Colonic mucosa (tissue), 4 donors: ENCODE results near the gene USP21. TPM values are rescaled to one million over a fixed set of nuclear protein-coding genes. Genes with fewer than 3 reads are reported as not detected.
A peak's percentile ranks its signal among the peaks of the same experiment; 100 is the strongest.

Experiments
- DNase-seq: peaks from one replicate; pipeline ENCODE4 v3.0.0-alpha.2; 2020
- H3K27ac ChIP-seq: fragments of 200-600 bp; one replicate; pipeline ENCODE4 v1.8.0; 2021
- H3K27me3 ChIP-seq: fragments of 200-600 bp; one replicate; pipeline ENCODE4 v1.8.0; 2021
- H3K36me3 ChIP-seq: fragments of 200-600 bp; one replicate; pipeline ENCODE4 v1.8.0; 2021
- H3K4me1 ChIP-seq: fragments of 200-600 bp; one replicate; pipeline ENCODE4 v1.8.0; 2021; ENCODE audit warnings: mild to moderate bottlenecking
- H3K4me3 ChIP-seq: fragments of 200-600 bp; one replicate; pipeline ENCODE4 v1.8.0; 2021
- H3K9ac ChIP-seq, 2 donors: one replicate each; pipeline ENCODE4 v1.7.0; 2013; ENCODE audit warnings: control low read depth in 2 of 2, low read depth in 2 of 2, low read length in 2 of 2
- H3K9me3 ChIP-seq: fragments of 200-600 bp; one replicate; pipeline ENCODE4 v1.8.0; 2021
- intact Hi-C: fragments of 100-400 bp; cut with DNase I; formaldehyde crosslinking; loops from one replicate; pipeline ENCODE4 v1.14.1; 2022
- total RNA-seq, 2 donors: library from RNA; stranded (reverse); fragmentation: NEBNext Ultra II Directional in 1 of 2; extraction: Animal tissue kit (Norgen Biotek cat#: 25700) in 1 of 2; gene quantifications; one replicate each; pipeline ENCODE4 v1.2.1, GENCODE V29; 2021
- TF ChIP-seq, protein P1 (sequence below): fragments of 200-600 bp; IDR thresholded peaks from one replicate; pipeline ENCODE4 v1.8.0; 2022; ENCODE audit warnings: antibody characterized with exemption, mild to moderate bottlenecking
- donor health status: healthy.
- donor health status: DM: no; HTN: no; CAD: no.
- donor health status: DM: no; HTN: no; CAD: no.

USP21 gene
- total RNA-seq, 2 donors from 2014 or later: 20.8 to 29.0 TPM

DNA sequence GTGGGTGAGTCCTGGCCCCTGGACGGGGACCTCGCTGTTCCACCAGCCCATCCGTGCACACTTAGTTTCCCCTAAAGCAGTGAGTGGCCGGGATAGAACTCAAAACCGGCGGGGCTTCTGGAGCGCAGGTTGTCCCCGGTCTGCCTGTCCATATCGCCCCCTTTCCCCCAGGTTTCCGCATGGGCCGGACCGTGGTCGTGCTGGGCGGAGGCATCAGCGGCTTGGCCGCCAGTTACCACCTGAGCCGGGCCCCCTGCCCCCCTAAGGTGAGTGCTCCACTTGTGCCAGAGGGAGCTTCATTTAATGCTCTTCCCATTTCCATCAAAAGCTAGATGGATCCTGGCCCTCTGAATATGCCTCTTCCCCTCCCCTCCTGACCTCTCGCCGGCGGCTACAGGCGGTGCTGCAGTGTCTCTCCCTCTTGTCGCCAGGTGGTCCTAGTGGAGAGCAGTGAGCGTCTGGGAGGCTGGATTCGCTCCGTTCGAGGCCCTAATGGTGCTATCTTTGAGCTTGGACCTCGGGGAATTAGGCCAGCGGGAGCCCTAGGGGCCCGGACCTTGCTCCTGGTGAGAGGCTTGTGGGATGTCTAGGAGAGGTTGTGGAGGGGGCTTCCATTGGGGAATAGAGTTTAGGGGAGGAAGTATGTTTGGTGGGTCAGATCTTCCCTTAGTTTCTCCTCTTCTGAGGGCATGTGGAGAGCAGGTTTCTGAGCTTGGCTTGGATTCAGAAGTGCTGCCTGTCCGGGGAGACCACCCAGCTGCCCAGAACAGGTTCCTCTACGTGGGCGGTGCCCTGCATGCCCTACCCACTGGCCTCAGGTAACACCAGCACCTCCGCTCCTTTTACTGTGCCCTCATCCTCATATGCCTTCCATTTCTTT is 7.6 kb downstream of the USP21 start:
- Histone ChIP-seq H3K27me3 (no peaks in the 10 kb centered on the region), H3K9ac (peak overlapping the region; percentile 88 to 93), H3K4me3 (peak overlapping the region; percentile 84), H3K27ac (peak overlapping the region; percentile 89), H3K4me1 (peaks cover 10% of the 10 kb centered on the region), H3K36me3 (peaks cover 13% of the 10 kb centered on the region), H3K9me3 (no peaks in the 10 kb centered on the region)
- DNase-seq: peak; percentile 43
- TF ChIP-seq, protein P1, sequence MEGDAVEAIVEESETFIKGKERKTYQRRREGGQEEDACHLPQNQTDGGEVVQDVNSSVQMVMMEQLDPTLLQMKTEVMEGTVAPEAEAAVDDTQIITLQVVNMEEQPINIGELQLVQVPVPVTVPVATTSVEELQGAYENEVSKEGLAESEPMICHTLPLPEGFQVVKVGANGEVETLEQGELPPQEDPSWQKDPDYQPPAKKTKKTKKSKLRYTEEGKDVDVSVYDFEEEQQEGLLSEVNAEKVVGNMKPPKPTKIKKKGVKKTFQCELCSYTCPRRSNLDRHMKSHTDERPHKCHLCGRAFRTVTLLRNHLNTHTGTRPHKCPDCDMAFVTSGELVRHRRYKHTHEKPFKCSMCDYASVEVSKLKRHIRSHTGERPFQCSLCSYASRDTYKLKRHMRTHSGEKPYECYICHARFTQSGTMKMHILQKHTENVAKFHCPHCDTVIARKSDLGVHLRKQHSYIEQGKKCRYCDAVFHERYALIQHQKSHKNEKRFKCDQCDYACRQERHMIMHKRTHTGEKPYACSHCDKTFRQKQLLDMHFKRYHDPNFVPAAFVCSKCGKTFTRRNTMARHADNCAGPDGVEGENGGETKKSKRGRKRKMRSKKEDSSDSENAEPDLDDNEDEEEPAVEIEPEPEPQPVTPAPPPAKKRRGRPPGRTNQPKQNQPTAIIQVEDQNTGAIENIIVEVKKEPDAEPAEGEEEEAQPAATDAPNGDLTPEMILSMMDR: no peak
- intact Hi-C loops: no loop called here

DNA sequence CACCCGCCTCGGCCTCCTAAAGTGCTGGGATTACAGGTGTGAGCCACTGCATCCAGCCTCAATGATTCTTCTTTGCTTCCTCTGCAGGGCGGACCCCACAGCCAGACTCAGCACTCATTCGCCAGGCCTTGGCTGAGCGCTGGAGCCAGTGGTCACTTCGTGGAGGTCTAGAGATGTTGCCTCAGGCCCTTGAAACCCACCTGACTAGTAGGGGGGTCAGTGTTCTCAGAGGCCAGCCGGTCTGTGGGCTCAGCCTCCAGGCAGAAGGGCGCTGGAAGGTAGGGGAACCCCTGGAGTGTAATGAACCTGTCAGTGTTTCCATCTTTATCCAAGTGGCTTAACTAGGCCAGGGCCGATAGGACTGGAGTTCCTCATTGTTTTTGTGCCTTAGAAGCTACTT is 9.6 kb downstream of the USP21 start:
- no peak overlapping the region for H3K4me3 ChIP-seq
- peaks cover 19% of the 10 kb centered on the region for H3K36me3 ChIP-seq
- peaks cover 10% of the 10 kb centered on the region for H3K4me1 ChIP-seq

DNA sequence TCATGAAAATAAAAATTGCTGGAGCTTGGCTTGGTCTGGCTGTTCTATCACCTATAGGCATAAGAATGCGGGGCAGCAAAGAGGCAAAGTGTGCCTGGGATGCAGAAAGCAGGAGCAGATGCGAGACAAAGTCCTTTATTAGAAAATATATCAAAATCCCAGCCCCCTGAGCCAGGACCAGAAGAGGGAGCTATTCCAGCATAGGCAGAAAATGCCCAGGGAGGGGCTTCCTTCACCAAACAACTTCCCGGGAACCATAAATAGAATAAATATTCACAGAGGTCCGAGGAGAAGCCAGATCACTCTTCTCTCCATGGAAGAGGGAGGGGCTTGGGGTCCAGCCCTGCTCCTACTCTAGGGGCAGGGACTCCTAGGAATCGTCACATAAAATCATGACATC is 11.9 kb downstream of the USP21 start:
- peaks cover 19% of the 10 kb centered on the region for H3K36me3 ChIP-seq

More for the DNA sequence above, 9.6 kb downstream of the USP21 start:
- intact Hi-C loops: no loop called here
- TF ChIP-seq, protein P1: no peak
- Histone ChIP-seq H3K27ac (no peak overlapping the region), H3K9me3 (no peaks in the 10 kb centered on the region), H3K9ac (peak overlapping the region in 1 of 2 donors; percentile 6), H3K27me3 (no peaks in the 10 kb centered on the region)
- no peak for DNase-seq

DNA sequence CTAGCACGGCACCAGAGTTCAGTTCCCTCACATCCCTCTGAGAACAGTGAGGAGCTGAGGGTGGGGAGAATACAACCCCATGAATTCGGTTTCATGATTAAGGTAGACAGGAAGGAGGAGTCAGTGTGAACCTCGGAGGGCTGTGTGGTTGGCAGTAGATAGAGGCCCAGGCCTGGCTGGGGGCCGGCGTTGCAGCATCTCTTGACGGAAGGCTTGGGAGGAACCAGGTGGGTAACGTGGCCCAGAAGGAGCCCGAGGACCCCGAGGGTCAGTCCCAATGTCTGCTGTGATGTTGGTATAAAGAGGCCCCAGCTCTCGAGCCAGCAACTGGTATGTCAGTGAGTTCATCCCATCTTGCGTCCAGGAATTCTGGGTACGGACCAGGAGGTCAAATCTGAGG is 12.4 kb downstream of the USP21 start:
- DNase-seq: no peak
- H3K27ac ChIP-seq: no peak overlapping the region
- peaks cover 19% of the 10 kb centered on the region for H3K36me3 ChIP-seq
- no peak overlapping the region for H3K4me3 ChIP-seq
- peaks cover 9% of the 10 kb centered on the region for H3K4me1 ChIP-seq
- H3K27me3 ChIP-seq: no peaks in the 10 kb centered on the region
- intact Hi-C loops: no loop called here
- H3K9me3 ChIP-seq: no peaks in the 10 kb centered on the region
- TF ChIP-seq, protein P1: no peak
- no peak overlapping the region for H3K9ac ChIP-seq

More for the DNA sequence above, 11.9 kb downstream of the USP21 start:
- H3K9ac ChIP-seq: no peak overlapping the region
- TF ChIP-seq, protein P1: no peak
- H3K4me1 ChIP-seq: peaks cover 6% of the 10 kb centered on the region
- H3K27ac ChIP-seq: no peak overlapping the region
- no peak overlapping the region for H3K4me3 ChIP-seq
- H3K9me3 ChIP-seq: no peaks in the 10 kb centered on the region
- intact Hi-C loops: no loop called here
- DNase-seq: no peak
- H3K27me3 ChIP-seq: no peaks in the 10 kb centered on the region

DNA sequence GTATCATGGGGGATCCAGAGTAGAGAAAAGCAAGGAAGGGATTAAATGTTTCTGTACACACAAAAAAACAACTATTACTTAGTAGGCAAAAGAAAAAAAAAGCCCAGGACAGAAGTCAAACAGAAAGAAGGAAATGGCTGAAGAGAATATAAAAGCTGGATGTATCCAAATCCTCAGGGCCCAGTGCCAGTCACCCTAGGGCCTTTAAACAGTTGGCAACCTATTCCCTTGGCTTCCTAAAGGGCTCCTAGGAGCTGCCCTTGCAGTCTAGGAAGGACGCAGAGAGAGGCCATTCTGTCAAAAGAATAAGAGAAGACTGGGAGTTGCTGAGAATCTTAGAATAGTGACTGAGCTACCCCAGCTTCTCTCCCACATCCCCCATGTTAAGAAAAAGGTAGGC is 13.0 kb downstream of the USP21 start:
- Histone ChIP-seq H3K4me1 (peaks cover 4% of the 10 kb centered on the region), H3K9ac (no peak overlapping the region), H3K4me3 (no peak overlapping the region), H3K36me3 (peaks cover 19% of the 10 kb centered on the region), H3K27ac (no peak overlapping the region), H3K27me3 (no peaks in the 10 kb centered on the region), H3K9me3 (no peaks in the 10 kb centered on the region)
- intact Hi-C loops: no loop called here
- TF ChIP-seq, protein P1: no peak
- no peak for DNase-seq
